Measurements from ENCODE around the gene TBX4. TPM values are rescaled to one million over a fixed set of nuclear protein-coding genes. Genes with fewer than 3 reads are reported as not detected.

Gene TBX4
- 0.07 TPM for polyA plus RNA-seq (2013, experiment 1 of 2; ENCODE audit: insufficient read length)
- polyA plus RNA-seq (2013, experiment 2 of 2; ENCODE audit: insufficient read length), result 0.10 TPM

DNA sequence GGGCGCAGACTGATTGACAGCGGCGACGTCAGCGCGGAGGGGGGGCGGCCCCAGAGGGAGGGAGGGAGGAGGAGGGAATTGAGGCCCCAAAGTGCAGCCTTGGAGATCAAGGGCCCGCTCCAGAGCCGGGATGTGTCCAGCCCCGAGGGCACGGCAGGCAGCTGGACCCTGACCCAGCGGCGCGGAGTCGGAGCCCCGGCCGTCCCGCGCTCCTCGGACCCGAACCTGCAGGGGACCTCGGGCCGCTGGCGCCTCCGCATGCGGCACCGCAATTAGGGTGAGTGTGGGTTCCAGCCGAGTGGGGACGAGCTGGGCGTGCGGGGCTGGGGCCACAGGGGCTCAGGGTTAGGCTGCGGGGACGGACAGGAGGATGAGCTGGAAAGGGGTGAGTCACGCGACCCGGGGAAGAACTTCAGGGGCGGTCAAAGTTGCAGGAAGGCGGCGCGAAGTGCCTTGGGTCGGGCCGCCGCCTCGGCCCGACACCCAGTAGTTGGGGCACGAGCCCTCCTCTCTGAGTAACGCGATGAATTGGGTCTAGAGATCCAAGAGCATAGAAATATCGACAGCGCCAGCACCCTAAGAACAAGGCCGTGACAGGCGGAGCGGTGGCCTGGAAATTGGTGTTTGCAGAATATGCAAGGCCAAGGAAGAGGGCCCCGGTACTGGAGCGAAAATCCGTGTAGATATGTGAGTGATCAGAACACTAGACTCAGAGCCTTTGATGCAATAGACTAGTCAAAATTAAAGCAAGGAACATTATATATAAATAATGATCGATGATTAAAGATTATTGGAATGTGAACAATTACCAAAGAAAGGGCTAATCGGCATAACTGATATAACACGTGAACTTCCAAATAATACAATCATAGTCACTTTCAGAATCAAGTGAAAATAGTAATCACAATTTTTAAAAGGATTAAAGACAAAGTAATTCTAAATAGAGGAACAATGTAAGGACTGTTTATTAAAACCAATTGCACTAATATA lies at the start of gene TBX4:
TSS of gene TBX4 (plus strand) at position 122 of the 990 bp plus-strand sequence. CDS start 4,069 bp downstream, outside the sequence.
- no peak for DNase-seq

- DNase-seq, result peak; percentile 58
Observed at GRCh38 chr17:61402978-61403800, 49.0 kb upstream of the TBX4 start.

DNA sequence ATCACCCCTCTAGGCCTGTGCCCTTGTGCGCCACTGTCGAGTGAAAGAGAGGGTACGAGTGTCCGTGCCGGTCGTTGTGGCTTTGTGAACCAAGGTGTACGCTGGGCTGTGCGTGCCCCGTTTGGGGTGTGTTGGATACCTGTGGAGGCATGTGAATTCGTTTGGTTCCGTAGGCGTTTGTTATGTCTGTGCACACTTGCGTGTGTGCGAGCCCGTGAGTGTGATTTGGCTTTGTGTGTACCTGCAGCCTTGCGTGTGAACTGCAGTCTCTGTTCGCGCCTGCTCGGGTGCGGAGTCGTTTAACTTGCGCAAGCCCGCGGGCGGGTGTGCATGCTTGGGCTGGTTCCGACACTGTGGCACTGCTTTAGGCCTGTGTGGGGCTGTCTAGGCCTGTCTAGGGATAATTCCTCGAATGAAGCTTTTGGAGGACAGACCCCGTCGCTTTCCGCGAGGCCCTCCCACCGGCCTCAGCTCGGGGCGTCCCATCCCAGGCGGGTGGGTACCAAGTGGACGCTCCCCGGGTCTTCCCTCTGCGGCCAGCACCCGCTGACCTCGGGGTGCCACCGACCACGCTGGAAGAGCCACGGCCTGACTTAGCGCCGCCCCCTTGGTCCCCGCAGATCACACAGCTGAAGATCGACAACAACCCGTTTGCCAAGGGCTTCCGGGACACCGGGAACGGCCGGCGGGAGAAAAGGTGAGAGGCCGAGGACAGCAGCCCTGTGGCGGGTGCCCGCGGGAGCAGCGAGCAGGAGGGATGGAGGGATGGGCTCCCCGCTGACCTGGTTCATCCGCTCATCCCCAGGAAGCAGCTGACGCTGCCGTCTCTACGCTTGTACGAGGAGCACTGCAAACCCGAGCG lies 48.2 kb upstream of the TBX4 start:
- DNase-seq, result no peak

GRCh38 chr17:61404663-61404912 lies 47.6 kb upstream of the TBX4 start:
- no peak for DNase-seq

- no peak for DNase-seq
Observed at GRCh38 chr17:61404913-61405685, 47.1 kb upstream of the TBX4 start.

- no peak for DNase-seq
Observed at GRCh38 chr17:61405686-61406536, 46.3 kb upstream of the TBX4 start.

DNA sequence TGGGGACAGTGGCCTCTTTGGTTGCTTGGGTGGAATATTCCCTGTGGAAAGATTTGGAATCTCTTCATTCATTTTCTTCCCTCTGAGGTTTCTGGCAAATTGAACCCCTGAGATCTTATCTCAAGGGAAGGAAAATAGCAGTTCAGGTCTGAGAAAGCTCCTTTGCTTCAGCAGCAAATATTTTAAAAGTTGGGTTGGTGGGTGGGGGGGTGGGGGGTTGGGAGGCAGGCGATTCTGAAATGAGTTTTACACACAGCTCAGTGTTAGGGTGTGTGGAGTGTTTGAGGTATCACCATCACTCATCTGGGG lies 45.7 kb upstream of the TBX4 start:
- no peak for DNase-seq

GRCh38 chr17:61406971-61407911 lies 45.0 kb upstream of the TBX4 start:
- no peak for DNase-seq

DNA sequence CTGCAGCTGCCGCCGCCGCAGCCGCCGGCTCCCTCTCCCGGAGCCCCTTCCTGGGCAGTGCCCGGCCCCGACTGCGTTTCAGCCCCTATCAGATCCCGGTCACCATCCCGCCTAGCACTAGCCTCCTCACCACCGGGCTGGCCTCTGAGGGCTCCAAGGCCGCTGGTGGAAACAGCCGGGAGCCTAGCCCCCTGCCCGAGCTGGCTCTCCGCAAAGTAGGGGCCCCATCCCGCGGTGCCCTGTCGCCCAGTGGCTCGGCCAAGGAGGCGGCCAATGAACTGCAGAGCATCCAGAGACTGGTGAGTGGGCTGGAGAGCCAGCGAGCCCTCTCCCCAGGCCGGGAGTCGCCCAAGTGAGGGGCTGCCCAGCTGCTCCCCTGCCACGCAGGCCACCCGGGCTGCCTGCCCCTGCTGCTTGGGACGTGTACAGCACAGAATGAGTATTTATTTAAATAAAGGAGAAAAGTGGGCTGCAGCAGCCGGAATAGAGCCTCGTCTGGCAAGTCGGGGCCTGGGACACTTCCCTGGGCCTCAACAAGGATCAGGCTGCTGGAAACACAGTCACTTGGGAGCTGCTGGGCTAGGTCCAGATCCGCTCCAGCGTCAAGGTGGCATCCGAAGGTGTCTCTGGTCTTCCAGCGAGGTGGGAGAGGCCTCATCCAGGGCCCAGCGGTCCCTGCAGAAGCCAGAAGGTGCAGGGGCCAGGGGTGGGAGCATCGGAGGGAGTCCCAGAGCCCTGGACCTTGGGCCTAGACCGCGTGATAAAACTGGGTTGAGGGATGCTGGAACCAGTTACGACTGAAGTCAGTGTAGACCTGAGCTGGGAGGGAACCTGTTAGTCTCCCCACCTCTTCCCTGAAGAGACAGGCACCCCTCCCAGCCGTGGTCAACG lies 43.8 kb upstream of the TBX4 start:
- no peak for DNase-seq

DNA sequence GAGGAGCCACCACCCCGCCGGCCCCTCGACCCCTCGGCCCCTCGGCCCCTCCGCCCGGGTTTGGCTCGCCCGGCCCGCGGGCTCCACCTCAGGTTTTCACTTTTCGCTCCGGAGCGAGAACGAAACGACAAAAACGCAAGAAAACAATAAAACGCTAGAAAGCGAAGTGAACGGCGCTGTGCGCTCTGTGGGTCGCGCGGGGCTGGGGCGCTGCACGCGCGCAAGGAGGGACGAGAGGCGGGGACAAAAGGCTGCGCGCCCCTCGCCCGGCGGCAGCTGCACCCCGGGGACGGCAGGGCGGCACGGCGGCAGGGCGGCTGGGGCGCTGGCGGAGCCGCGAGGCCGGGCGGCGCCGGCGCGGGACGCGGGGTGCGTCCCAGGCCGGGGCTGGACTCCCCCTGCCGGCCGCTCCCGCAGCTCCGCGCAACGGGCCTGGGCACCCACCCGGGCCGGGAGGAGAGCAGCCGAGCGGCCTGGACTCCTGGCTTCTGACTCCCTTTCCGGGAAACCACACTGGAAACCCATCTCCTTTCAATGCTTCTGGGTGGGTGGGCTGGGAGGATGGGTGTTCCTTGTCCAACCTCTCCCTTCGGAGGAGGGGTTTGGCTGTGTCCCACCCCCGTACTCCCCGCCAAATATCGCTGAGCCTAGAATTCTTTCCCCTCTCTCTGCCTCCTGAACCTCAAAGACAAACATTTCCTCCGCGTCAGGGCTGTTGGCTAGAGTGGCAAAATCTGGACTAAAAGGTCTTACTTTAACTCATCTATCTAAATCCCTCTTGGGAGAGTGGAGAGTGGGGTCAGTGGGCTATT lies 42.7 kb upstream of the TBX4 start:
- peak; percentile 69 for DNase-seq

DNA sequence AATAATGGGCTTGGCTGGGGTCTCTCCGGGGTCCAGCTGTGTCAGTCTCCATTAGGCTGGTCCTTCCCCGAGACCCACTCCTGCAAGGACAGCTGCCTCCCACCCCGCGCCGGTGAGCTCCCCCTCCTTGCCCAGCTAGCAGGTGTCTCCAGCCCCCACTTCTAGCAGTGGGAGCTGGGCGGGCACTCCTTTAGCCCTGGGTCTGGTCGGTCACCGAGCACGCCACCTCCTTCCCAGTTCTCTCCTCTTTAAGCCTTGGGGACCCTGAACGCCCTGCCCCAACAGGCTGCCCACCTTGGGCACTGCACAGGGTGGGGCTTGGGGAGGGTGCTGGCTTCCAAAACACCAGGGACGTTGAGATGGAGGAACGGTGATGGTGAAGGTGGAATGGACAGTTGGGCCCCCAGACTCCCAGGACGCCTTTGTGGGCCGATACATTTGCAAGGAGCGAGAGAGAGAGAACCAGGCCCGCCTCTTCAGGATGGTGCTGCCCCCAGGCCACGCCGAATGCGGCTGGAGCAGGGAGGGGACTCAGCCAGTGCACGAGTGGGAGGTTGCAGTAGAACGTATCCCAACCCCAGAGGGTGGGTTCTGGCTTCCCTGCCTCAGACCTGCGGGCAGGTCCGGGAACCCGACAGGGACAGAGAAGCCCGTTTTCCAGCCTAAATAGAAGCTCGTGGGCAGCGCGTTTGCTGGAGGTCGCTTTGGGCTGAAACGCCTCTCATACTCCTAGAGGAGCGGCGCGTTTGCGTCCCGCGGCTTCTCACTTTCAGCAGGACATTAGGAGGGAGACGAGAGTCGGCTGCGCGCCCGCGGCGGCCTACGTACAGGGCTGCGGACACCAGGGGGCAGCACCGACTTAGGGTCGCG lies 41.8 kb upstream of the TBX4 start:
- no peak for DNase-seq

- no peak for DNase-seq
Observed at GRCh38 chr17:61411011-61411260, 41.3 kb upstream of the TBX4 start.

DNA sequence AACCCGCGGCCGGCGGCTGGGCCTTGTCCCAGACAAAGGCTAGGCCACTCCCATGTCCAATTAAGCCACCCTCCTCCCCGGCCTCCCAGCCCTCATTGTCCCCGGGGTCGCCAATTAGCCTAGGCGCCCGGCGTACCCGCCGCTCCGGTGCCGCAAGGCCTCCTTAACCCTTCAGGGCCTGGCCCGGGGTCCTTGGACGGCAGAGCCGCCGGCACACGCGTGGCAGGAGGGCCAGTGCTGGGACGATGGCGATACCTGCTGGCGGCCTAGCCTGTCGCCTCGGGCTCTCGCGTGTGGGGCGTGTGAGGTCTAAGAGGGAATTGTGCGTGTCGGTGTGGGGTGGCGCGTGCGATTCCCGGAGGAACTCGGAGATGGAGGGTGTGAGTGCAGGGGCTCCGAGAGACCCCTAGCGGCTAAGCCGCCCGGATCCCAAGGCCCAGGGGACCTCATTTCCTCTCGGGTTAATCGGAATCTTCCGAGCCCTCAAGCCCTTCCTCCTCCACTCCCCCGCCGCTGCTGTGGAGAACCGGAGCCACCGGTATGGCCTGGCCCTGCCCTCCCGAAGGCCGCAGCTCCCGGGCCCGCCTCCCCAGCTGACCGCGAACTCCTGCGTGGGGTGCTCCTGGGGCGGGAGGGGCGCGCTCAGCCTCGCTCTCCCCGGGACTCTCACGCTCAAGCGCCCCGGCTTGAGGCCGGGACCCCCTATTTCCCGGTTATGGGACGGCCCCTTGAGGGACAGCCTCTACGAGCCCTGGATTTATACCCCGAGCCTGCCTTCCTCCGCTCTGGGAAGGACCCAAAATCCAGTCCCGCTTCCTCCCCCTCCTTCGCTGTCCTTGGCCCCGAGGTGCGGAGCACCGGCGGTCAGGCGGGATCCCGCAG lies 40.7 kb upstream of the TBX4 start:
- no peak for DNase-seq

DNA sequence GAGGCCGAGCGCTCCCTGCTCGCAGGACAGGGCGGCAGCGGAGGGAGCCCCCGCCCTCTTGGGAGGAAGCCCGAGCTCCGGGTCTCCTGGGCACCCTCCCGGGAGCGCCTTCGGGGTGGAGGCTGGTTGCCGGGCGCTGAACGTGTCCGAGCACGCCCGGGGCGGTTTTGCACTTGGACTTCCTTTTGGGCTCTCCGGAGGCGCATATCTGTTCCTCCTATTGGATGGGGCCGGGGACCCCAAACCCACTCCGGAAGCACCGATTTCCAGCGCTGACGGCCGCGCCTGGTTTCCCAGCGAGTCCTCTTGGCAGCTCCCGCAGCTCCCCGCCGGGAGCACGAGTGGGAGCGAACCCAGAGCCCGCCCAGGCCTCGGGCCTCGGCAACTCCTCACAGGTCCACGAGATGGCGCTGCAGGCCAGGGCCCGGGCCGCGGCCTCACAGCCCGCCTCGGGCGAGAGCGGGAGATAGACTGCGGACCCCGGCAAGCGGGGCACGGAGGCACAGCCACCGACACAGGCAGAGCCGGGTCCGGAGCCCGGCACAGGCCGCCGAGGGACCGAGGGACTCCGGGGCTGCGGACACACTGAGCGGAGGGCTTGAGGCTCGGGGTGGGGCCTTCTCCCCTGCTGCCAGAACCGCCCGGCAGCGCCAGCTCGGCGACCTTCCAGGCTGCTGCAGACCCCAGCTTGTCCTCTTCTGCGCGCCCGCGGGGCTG lies 39.9 kb upstream of the TBX4 start:
- peak; percentile 72 for DNase-seq

Measured in fibroblast of skin of back (primary cell).